Eye (tissue), 1 donor: ENCODE data around the gene PEMT.
"Not testable (repeated sequence)": the region's sequence is repeated elsewhere in the genome, so short reads cannot be mapped to it uniquely, and the experiment has no call there.

Experiments
- DNase-seq: peaks from one replicate; pipeline ENCODE4 v3.0.0-alpha.2; 2015

PEMT gene

GRCh38 chr17:17480593-17481148 is 110.8 kb downstream of the PEMT start:
- no peak for DNase-seq

- no peak for DNase-seq
These were observed 112.3 kb downstream of the PEMT start for GRCh38 chr17:17479209-17479608.

GRCh38 chr17:17476865-17477467 is 114.5 kb downstream of the PEMT start, which contains the start of gene MED9:
Gene MED9, plus strand, starts transcription at chr17:17477000. Its CDS starts 42 bp downstream, at chr17:17477042.
- DNase-seq, result peak; percentile 98

- DNase-seq, result no peak
These were observed 117.2 kb downstream of the PEMT start for GRCh38 chr17:17474341-17474740.

GRCh38 chr17:17472333-17472920 is 119.1 kb downstream of the PEMT start:
- no peak for DNase-seq

- DNase-seq, result no peak
These were observed 121.5 kb downstream of the PEMT start for GRCh38 chr17:17469996-17470395.

- no peak for DNase-seq
These were observed 122.2 kb downstream of the PEMT start for GRCh38 chr17:17469358-17469757.

GRCh38 chr17:17468217-17469010 is 123.1 kb downstream of the PEMT start:
- no peak for DNase-seq

- DNase-seq, result no peak
These were observed 123.8 kb downstream of the PEMT start for GRCh38 chr17:17467720-17468119.

- no peak for DNase-seq
These were observed 124.5 kb downstream of the PEMT start for GRCh38 chr17:17467016-17467415.

- DNase-seq, result no peak
These were observed 125.0 kb downstream of the PEMT start for GRCh38 chr17:17466511-17466910.

- not testable (repeated sequence) for DNase-seq
These were observed 125.6 kb downstream of the PEMT start for GRCh38 chr17:17465878-17466277.

- DNase-seq, result no peak
These were observed 127.7 kb downstream of the PEMT start for GRCh38 chr17:17463821-17464220.

GRCh38 chr17:17462048-17462824 is 129.3 kb downstream of the PEMT start:
- no peak for DNase-seq

GRCh38 chr17:17460038-17460437 is 131.5 kb downstream of the PEMT start:
- no peak for DNase-seq

- DNase-seq, result no peak
These were observed 133.8 kb downstream of the PEMT start for GRCh38 chr17:17457680-17458079.

GRCh38 chr17:17456251-17456650 is 135.3 kb downstream of the PEMT start:
- DNase-seq, result no peak
